WTC11 (cell line): ENCODE results near the gene ANGPTL4. TPM values are rescaled to one million over a fixed set of nuclear protein-coding genes. Genes with fewer than 3 reads are reported as not detected.

Source experiments
- ATAC-seq: fragments of 200-7000 bp; cut with Tn5 transposase; 2 replicates; pipeline ENCODE4 v1.10.0; 2021; ENCODE audit warnings: mild to moderate bottlenecking, moderate library complexity
- CTCF ChIA-PET: fragments of 300-600 bp; sonication (Branson Sonifier 250); formaldehyde crosslinking; loops from one replicate; lab custom pipeline; 2021; ENCODE audit warnings: antibody characterized with exemption; lab: Charles Lee
- POLR2A ChIA-PET: fragments of 350-600 bp; sonication (Branson Sonifier 250); formaldehyde crosslinking; loops from one replicate; lab custom pipeline; 2021; ENCODE audit warnings: antibody characterized with exemption; lab: Charles Lee
- DNase-seq: peaks from one replicate; pipeline ENCODE4 v3.0.0; 2021; ENCODE audit warnings: low spot score
- H3K27ac Mint-ChIP-seq: 2 replicates; pipeline ENCODE4 v1.8.0; 2021; ENCODE audit warnings: mixed read lengths
- H3K27me3 Mint-ChIP-seq: 2 replicates; pipeline ENCODE4 v1.8.0; 2021; ENCODE audit warnings: low read depth, mild to moderate bottlenecking, moderate library complexity, mixed read lengths
- H3K36me3 Mint-ChIP-seq: 2 replicates; pipeline ENCODE4 v1.8.0; 2021; ENCODE audit warnings: mixed read lengths
- H3K4me1 Mint-ChIP-seq: 2 replicates; pipeline ENCODE4 v1.8.0; 2022; ENCODE audit warnings: mixed read lengths
- H3K4me3 Mint-ChIP-seq: 2 replicates; pipeline ENCODE4 v1.8.0; 2021; ENCODE audit warnings: mild to moderate bottlenecking, moderate library complexity, mixed read lengths
- H3K9me3 Mint-ChIP-seq: 2 replicates; pipeline ENCODE4 v1.8.0; 2021; ENCODE audit warnings: mixed read lengths
- E2F5 ChIP-seq: sonication (generic); formaldehyde crosslinking; IDR thresholded peaks from 2 replicates; pipeline ENCODE4 v1.8.1; 2022; ENCODE audit warnings: mild to moderate bottlenecking, moderate library complexity, missing genetic modification reagents
- EMX1 ChIP-seq: fragments of 250-450 bp; sonication (Bioruptor Pico); IDR thresholded peaks from 2 replicates; pipeline ENCODE4 v1.8.0; 2021; ENCODE audit warnings: mild to moderate bottlenecking
- ESRRA ChIP-seq: sonication (generic); formaldehyde crosslinking; IDR thresholded peaks from 2 replicates; pipeline ENCODE4 v1.8.1; 2022; ENCODE audit warnings: mild to moderate bottlenecking, missing genetic modification reagents, borderline replicate concordance
- ETV6 ChIP-seq: sonication (generic); formaldehyde crosslinking; IDR thresholded peaks from 2 replicates; pipeline ENCODE4 v1.8.1; 2022; ENCODE audit warnings: mild to moderate bottlenecking, missing genetic modification reagents
- FOXJ3 ChIP-seq: sonication (generic); formaldehyde crosslinking; IDR thresholded peaks from 2 replicates; pipeline ENCODE4 v1.9.0; 2021; ENCODE audit warnings: missing genetic modification reagents, mild to moderate bottlenecking, borderline replicate concordance
- FOXP1 ChIP-seq: sonication (generic); formaldehyde crosslinking; IDR thresholded peaks from 2 replicates; pipeline ENCODE4 v1.8.0; 2022; ENCODE audit warnings: missing genetic modification reagents, mild to moderate bottlenecking, moderate library complexity, borderline replicate concordance
- HMGXB4 ChIP-seq: sonication (generic); formaldehyde crosslinking; IDR thresholded peaks from 2 replicates; pipeline ENCODE4 v1.8.1; 2023; ENCODE audit warnings: mild to moderate bottlenecking, moderate library complexity, missing genetic modification reagents
- MAX ChIP-seq: sonication (generic); formaldehyde crosslinking; IDR thresholded peaks from 2 replicates; pipeline ENCODE4 v1.8.0; 2022; ENCODE audit warnings: mild to moderate bottlenecking, missing genetic modification reagents
- MYBL2 ChIP-seq: sonication (generic); formaldehyde crosslinking; IDR thresholded peaks from 2 replicates; pipeline ENCODE4 v1.8.1; 2023; ENCODE audit warnings: mild to moderate bottlenecking, moderate library complexity, missing genetic modification reagents
- PRDM15 ChIP-seq: sonication (generic); formaldehyde crosslinking; IDR thresholded peaks from 2 replicates; pipeline ENCODE4 v1.8.0; 2022; ENCODE audit warnings: missing genetic modification reagents
- PRRX2 ChIP-seq: fragments of 250-450 bp; sonication (Bioruptor Pico); IDR thresholded peaks from 2 replicates; pipeline ENCODE4 v1.8.0; 2021; ENCODE audit warnings: mild to moderate bottlenecking
- RORB ChIP-seq: fragments of 250-450 bp; sonication (Bioruptor Pico); IDR thresholded peaks from 2 replicates; pipeline ENCODE4 v1.9.0; 2021; ENCODE audit warnings: mild to moderate bottlenecking
- SMAD4 ChIP-seq: sonication (generic); formaldehyde crosslinking; IDR thresholded peaks from 2 replicates; pipeline ENCODE4 v1.8.0; 2022; ENCODE audit warnings: mild to moderate bottlenecking, missing genetic modification reagents
- TEAD1 ChIP-seq: sonication (generic); formaldehyde crosslinking; IDR thresholded peaks from 2 replicates; pipeline ENCODE4 v1.8.0; 2022; ENCODE audit warnings: mild to moderate bottlenecking, missing genetic modification reagents
- TEAD4 ChIP-seq: sonication (generic); formaldehyde crosslinking; IDR thresholded peaks from 2 replicates; pipeline ENCODE4 v1.8.0; 2022; ENCODE audit warnings: mild to moderate bottlenecking, missing genetic modification reagents
- ZNF219 ChIP-seq: sonication (generic); formaldehyde crosslinking; IDR thresholded peaks from 2 replicates; pipeline ENCODE4 v1.8.0; 2023; ENCODE audit warnings: missing genetic modification reagents, mild to moderate bottlenecking, borderline replicate concordance
- ZNF232 ChIP-seq: sonication (generic); formaldehyde crosslinking; IDR thresholded peaks from 2 replicates; pipeline ENCODE4 v1.8.0; 2022; ENCODE audit warnings: mild to moderate bottlenecking, missing genetic modification reagents
- total RNA-seq: library from RNA; stranded (reverse); gene quantifications from 3 replicates; pipeline ENCODE4 v1.2.3, GENCODE V29; 2021
- TF ChIP-seq, protein P1 (sequence below): fragments of 200-600 bp; IDR thresholded peaks from 2 replicates; pipeline ENCODE4 v1.8.0; 2022; ENCODE audit warnings: antibody characterized with exemption
- TF ChIP-seq, protein P2 (sequence below): sonication (generic); formaldehyde crosslinking; IDR thresholded peaks from 2 replicates; pipeline ENCODE4 v1.8.1; 2023; ENCODE audit warnings: mild to moderate bottlenecking, missing genetic modification reagents, moderate library complexity
- TF ChIP-seq, protein P3 (sequence below): sonication (generic); formaldehyde crosslinking; IDR thresholded peaks from 2 replicates; pipeline ENCODE4 v1.8.1; 2022; ENCODE audit warnings: low read depth, mild to moderate bottlenecking, moderate library complexity, missing genetic modification reagents, borderline replicate concordance

Gene ANGPTL4
- total RNA-seq, 1 experiment from 2014 or later: 1.0 TPM

DNA sequence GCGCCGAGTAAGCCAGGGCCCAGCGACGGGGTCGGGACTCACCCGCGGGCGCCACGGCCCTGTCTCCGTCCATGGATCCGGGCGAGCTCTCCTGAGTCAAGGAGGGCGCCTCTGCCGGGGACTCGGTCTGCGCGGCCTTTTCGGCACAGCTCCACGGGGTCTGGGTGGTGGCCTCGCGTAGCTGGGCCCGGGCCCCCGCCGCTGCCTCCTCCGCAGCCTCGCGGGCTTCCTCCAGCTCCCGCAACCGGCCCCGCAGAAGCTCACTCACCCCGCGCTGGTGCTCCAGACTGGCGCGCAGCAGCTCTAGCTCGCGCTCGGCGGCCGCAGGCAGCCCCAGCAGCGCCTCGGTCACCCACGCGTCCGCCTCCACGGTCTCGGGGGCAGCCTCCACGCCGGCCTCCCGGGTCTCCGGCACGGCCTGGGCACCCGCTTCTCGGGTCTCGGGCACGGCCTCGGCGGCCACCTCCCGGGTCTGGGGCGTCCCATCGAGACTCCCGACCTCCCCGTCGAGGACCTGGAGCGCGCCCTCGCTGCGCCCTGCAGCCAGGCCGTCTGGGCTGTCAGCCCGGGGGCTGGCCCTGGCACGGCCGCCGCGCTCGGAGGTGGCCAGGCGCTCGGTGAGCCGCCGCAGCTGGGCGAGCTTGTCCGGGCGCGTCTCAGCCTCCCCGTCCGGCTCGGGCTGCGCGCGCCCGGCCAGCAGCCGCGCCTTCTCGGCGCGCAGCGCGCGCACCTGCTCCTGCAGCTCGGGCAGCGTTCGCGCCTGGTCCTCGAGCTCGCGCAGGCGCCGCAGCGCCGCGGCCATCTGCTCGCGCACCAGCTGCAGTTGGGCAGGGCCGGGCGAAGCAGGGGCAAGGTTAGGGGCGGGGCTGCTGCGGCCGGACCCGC lies 29.3 kb upstream of the ANGPTL4 start (continued):
- TF ChIP-seq MAX (CRISPR knock-in tag) (no peak; the same call in 1 of the 2 replicates), HMGXB4 (CRISPR knock-in tag) (peak; percentile 57; the same call in 1 of the 2 replicates), SMAD4 (CRISPR knock-in tag) (no peak), FOXP1 (no peak)

DNA sequence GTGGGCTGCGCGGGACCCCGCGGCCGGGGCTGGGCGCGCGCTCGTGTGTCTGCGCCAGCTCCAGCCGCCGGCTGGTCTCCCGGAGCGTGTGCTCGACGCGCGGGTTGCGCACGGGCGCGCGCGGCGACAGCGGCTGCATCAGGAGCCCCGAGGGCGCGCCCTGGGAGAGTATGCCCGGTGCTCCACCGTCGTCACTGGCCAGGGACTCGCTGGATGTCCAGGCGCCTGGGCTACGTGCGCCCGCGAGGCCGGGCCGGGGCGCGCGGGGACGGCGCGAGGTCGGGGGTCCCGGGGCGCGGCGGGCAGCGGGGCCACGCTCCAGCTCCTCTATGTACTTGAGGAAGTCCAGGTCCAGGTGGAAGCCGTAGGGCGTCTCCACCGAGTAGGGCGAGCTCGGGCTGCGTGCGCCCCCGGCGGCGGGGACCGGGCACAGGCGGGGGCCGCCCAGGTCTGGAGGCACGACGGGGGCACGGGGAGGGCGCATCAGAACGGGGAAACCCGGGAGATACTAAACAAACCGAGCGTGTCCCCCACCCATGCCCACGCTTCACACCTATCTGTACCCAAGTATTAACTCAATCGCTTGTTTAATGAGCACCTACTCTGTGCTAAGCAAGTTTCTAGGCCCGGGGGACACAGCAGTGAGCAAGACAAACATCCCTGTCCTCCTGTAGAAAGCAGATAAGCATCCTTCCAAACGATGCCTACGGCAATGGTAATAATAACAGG lies 28.4 kb upstream of the ANGPTL4 start:
- Mint-ChIP-seq H3K4me3 (peak overlapping the region; percentile 59), H3K36me3 (no peaks in the 10 kb centered on the region), H3K27ac (no peak overlapping the region; the same call in 1 of the 2 replicates), H3K9me3 (no peaks in the 10 kb centered on the region), H3K27me3 (peaks cover 67% of the 10 kb centered on the region), H3K4me1 (peaks cover 23% of the 10 kb centered on the region)
- POLR2A ChIA-PET: interaction anchor here (0.6 to 1.1 kb wide), 4 partner anchors 9 to 245 kb away, joined by 3 read pairs; no protein-coding TSS in a partner anchor
- CTCF ChIA-PET: interaction anchor here (0.6 to 5.7 kb wide), 24 partner anchors 10 to 333 kb away, joined by 3 to 40 read pairs (median 3); partner anchors contain the start of genes ANGPTL4, HNRNPM, MARCHF2 and RAB11B
- DNase-seq (peak; percentile 59), ATAC-seq (peak; percentile 35)
- TF ChIP-seq PRRX2 (CRISPR knock-in tag): 0 out of 2 replicates have a peak, but pooled peaks have one; percentile 27
- TF ChIP-seq ZNF232 (CRISPR knock-in tag): no peak
- no peak for TF ChIP-seq RORB (CRISPR knock-in tag)
- no peak for TF ChIP-seq TEAD4 (CRISPR knock-in tag)
- TF ChIP-seq, protein P1, sequence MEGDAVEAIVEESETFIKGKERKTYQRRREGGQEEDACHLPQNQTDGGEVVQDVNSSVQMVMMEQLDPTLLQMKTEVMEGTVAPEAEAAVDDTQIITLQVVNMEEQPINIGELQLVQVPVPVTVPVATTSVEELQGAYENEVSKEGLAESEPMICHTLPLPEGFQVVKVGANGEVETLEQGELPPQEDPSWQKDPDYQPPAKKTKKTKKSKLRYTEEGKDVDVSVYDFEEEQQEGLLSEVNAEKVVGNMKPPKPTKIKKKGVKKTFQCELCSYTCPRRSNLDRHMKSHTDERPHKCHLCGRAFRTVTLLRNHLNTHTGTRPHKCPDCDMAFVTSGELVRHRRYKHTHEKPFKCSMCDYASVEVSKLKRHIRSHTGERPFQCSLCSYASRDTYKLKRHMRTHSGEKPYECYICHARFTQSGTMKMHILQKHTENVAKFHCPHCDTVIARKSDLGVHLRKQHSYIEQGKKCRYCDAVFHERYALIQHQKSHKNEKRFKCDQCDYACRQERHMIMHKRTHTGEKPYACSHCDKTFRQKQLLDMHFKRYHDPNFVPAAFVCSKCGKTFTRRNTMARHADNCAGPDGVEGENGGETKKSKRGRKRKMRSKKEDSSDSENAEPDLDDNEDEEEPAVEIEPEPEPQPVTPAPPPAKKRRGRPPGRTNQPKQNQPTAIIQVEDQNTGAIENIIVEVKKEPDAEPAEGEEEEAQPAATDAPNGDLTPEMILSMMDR: peak; percentile 29; the same call in 1 of the 2 replicates
- no peak for TF ChIP-seq MAX (CRISPR knock-in tag)
- TF ChIP-seq FOXJ3: no peak
- TF ChIP-seq, protein P2, sequence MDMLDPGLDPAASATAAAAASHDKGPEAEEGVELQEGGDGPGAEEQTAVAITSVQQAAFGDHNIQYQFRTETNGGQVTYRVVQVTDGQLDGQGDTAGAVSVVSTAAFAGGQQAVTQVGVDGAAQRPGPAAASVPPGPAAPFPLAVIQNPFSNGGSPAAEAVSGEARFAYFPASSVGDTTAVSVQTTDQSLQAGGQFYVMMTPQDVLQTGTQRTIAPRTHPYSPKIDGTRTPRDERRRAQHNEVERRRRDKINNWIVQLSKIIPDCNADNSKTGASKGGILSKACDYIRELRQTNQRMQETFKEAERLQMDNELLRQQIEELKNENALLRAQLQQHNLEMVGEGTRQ (CRISPR knock-in tag): no peak
- TF ChIP-seq EMX1 (CRISPR knock-in tag): 0 out of 2 replicates have a peak, but pooled peaks have one; percentile 10
- TF ChIP-seq HMGXB4 (CRISPR knock-in tag): no peak
- no peak for TF ChIP-seq ESRRA (CRISPR knock-in tag)
- no peak for TF ChIP-seq ETV6 (CRISPR knock-in tag)
- TF ChIP-seq E2F5 (CRISPR knock-in tag): no peak
- peak; percentile 62; the same call in 1 of the 2 replicates for TF ChIP-seq PRDM15
- TF ChIP-seq, protein P3, sequence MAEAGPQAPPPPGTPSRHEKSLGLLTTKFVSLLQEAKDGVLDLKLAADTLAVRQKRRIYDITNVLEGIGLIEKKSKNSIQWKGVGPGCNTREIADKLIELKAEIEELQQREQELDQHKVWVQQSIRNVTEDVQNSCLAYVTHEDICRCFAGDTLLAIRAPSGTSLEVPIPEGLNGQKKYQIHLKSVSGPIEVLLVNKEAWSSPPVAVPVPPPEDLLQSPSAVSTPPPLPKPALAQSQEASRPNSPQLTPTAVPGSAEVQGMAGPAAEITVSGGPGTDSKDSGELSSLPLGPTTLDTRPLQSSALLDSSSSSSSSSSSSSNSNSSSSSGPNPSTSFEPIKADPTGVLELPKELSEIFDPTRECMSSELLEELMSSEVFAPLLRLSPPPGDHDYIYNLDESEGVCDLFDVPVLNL (CRISPR knock-in tag): 0 out of 2 replicates have a peak, but pooled peaks have one; percentile 1
- no peak for TF ChIP-seq ZNF219 (CRISPR knock-in tag)
- TF ChIP-seq TEAD1 (CRISPR knock-in tag): no peak
- no peak for TF ChIP-seq MYBL2 (CRISPR knock-in tag)
